ENCODE results near the gene SLC30A7.

The SLC30A7 gene

DNA sequence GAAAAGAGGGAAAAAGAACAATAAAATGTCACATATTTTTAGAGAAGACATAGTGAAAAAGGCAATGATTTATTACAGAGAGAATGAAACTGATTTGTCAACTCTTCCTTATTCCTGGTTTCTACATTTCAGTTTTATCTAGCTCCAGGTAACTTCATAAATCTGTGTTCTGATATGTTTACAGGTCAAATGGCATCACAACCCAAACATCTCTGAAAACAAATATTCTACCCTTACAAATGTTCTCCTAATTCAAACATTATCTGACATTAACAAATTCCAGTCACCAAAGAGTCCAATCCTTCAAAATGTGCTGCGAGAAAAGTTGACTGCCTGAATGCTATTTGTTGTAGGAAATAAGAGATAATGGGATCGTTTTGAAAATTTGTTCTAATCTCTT, 21.5 kb upstream of the SLC30A7 start:
- no peak for TF ChIP-seq CTCF (IDR thresholded peaks at IDR 0.05; ENCODE audit: borderline replicate concordance, control extremely low read depth, extremely low read depth, insufficient read depth, missing control alignments)
- no peak for DNase-seq (ENCODE audit: low spot score)
- in situ Hi-C loops (cut with MboI; ENCODE audit: low sequenced_read_pairs, unreplicated experiment), result no loop called here

DNA sequence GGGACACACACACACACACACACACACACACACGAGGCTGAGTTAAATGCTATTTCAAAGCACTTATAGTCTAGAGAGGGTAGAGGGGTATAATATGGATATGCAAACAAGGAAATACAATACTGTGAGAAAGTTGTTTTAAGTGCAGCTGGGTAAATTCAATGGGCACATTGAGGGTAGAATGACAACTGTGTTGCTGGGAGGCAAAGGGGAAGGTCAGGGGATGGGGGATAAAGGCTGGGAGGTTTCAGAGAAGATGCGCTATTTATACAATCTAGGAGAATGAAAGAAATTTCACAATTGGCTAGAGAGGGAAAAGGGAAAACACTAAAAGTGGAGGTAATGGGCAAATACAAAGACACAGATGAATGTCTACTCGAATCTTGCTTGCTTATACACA, 20.7 kb upstream of the SLC30A7 start:
- in situ Hi-C loops (cut with MboI; ENCODE audit: low sequenced_read_pairs, unreplicated experiment), result loop anchor here (25.0 kb wide), 1 partner anchor 838 kb away; a partner anchor contains a TSS
- TF ChIP-seq CTCF (IDR thresholded peaks at IDR 0.05; ENCODE audit: borderline replicate concordance, control extremely low read depth, extremely low read depth, insufficient read depth, missing control alignments), result no peak
- no peak for DNase-seq (ENCODE audit: low spot score)

GRCh38 chr1:100876291-100876690, 19.6 kb upstream of the SLC30A7 start:
- no peak for TF ChIP-seq CTCF (IDR thresholded peaks at IDR 0.05; ENCODE audit: borderline replicate concordance, control extremely low read depth, extremely low read depth, insufficient read depth, missing control alignments)
- in situ Hi-C loops (cut with MboI; ENCODE audit: low sequenced_read_pairs, unreplicated experiment), result loop anchor here (25.0 kb wide), 1 partner anchor 839 kb away; a partner anchor contains a TSS
- no peak for DNase-seq (ENCODE audit: low spot score)

GRCh38 chr1:100879422-100879821, 16.5 kb upstream of the SLC30A7 start:
- no peak for DNase-seq (ENCODE audit: low spot score)
- no peak for TF ChIP-seq CTCF (IDR thresholded peaks at IDR 0.05; ENCODE audit: borderline replicate concordance, control extremely low read depth, extremely low read depth, insufficient read depth, missing control alignments)
- in situ Hi-C loops (cut with MboI; ENCODE audit: low sequenced_read_pairs, unreplicated experiment), result loop anchor here (25.0 kb wide), 1 partner anchor 842 kb away; a partner anchor contains a TSS

DNA sequence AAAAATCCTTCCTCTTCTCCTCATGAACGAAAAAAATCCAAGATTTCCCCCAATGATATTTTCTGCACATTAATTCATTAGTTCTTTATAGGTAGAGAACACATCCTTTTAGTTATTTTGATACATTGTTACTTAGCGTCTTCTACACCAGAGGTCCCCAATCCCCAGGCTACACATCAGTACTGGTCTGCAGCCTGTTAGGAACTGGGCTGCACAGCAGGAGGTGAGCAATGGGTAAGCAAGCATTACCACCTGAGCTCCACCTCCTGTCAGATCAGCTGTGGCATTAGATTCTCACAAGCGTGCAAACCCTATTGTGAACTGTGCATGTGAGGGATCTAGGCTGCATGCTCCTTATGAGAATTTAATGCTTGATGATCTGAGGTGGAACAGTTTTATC, 14.2 kb upstream of the SLC30A7 start:
- no peak for DNase-seq (ENCODE audit: low spot score)
- no peak for TF ChIP-seq CTCF (IDR thresholded peaks at IDR 0.05; ENCODE audit: borderline replicate concordance, control extremely low read depth, extremely low read depth, insufficient read depth, missing control alignments)
- in situ Hi-C loops (cut with MboI; ENCODE audit: low sequenced_read_pairs, unreplicated experiment), result loop anchor here (25.0 kb wide), 1 partner anchor 844 kb away; a partner anchor contains a TSS

GRCh38 chr1:100882698-100883097, 13.2 kb upstream of the SLC30A7 start:
- no peak for DNase-seq (ENCODE audit: low spot score)
- in situ Hi-C loops (cut with MboI; ENCODE audit: low sequenced_read_pairs, unreplicated experiment), result loop anchor here (25.0 kb wide), 1 partner anchor 845 kb away; a partner anchor contains a TSS
- no peak for TF ChIP-seq CTCF (IDR thresholded peaks at IDR 0.05; ENCODE audit: borderline replicate concordance, control extremely low read depth, extremely low read depth, insufficient read depth, missing control alignments)
